Stomach (tissue), 9 donors: ENCODE measurements around the gene CCL26. TPM values are rescaled to one million over a fixed set of nuclear protein-coding genes. Genes with fewer than 3 reads are reported as not detected.

ENCODE experiments used
- DNase-seq, 2 donors: peaks; one replicate each; pipeline versions ENCODE4 v3.0.0 to v3.0.0-alpha.2; 2013 to 2019
- H3K27ac ChIP-seq, 5 donors: fragments of 200-600 bp in 4 of 5; sonication (generic) in 4 of 5; one replicate each; pipeline ENCODE4 v1.5.1; 2013 to 2019; ENCODE audit warnings: mild to moderate bottlenecking in 1 of 5, moderate library complexity in 1 of 5
- H3K27me3 ChIP-seq, 3 donors: fragments of 200-600 bp; sonication (generic); one replicate each; pipeline ENCODE4 v1.5.1; 2017 to 2019; ENCODE audit warnings: mixed run types in 1 of 3
- H3K36me3 ChIP-seq, 4 donors: fragments of 200-600 bp; sonication (generic); 1 replicate in 3 of 4; 2 replicates in 1 of 4; pipeline ENCODE4 v1.5.1; 2016 to 2019
- H3K4me1 ChIP-seq, 4 donors: fragments of 200-600 bp; sonication (generic); one replicate each; pipeline ENCODE4 v1.5.1; 2016 to 2019
- H3K4me3 ChIP-seq, 4 donors: fragments of 200-600 bp; sonication (generic) in 3 of 4; one replicate each; pipeline ENCODE4 v1.5.1; 2016 to 2019; ENCODE audit warnings: mild to moderate bottlenecking in 1 of 4
- H3K9me3 ChIP-seq, 4 donors: fragments of 200-600 bp; sonication (generic); one replicate each; pipeline ENCODE4 v1.5.1; 2016 to 2019
- EP300 ChIP-seq: sonication (generic); formaldehyde crosslinking; IDR thresholded peaks from one replicate; pipeline ENCODE4 v1.6.1; 2017; ENCODE audit warnings: antibody characterized with exemption
- POLR2A ChIP-seq, 4 donors: fragments of 450-650 bp; IDR thresholded peaks; one replicate each; pipeline ENCODE4 v1.6.1; 2016; ENCODE audit warnings: antibody characterized with exemption in 4 of 4, control low read depth in 2 of 4, mild to moderate bottlenecking in 1 of 4, moderate library complexity in 1 of 4
- POLR2AphosphoS5 ChIP-seq, 3 donors: sonication (generic); formaldehyde crosslinking; IDR thresholded peaks; one replicate each; pipeline ENCODE4 v1.6.1; 2016; ENCODE audit warnings: antibody characterized with exemption in 3 of 3
- WGBS, 5 donors: extraction: QIAGEN DNeasy Blood & Tissue Kit in 3 of 5; methylation state at CpG; one replicate each; pipeline versions ENCODE4 v1.1.5 to v1.1.7; 2013 to 2018; 5-methylcytosine and 5-hydroxymethylcytosine counted together
- intact Hi-C: fragments of 100-400 bp; cut with DNase I; formaldehyde crosslinking; loops from one replicate; pipeline ENCODE4 v1.15.1; 2023; ENCODE audit warnings: low total_unique reads
- polyA plus RNA-seq, 3 donors: library from polyadenylated mRNA; stranded (reverse); fragments of 200-250 nt; gene quantifications; one replicate each; pipeline ENCODE4 v1.2.3, GENCODE V29; 2013
- total RNA-seq, 5 donors: library from RNA; depleted of rRNA; stranded (reverse); fragments of >200 nt; gene quantifications; one replicate each; pipeline versions ENCODE4 v1.1.0 to v1.2.3, GENCODE V29; 2014 to 2016
- TF ChIP-seq, protein P1 (sequence below), 7 experiments: fragments of 450-650 bp in 4 of 7; fragments of 200-600 bp in 3 of 7; sonication (generic) in 3 of 7; IDR thresholded peaks; one replicate each; pipeline ENCODE4 v1.5.1; 2016 to 2019; ENCODE audit warnings: antibody characterized with exemption in 7 of 7, control low read depth in 2 of 7, mild to moderate bottlenecking in 1 of 7
- donor health status: healthy with polysubstance abuse.
- donor health status: Bipolar disorder and iron deficiency.
- donor health status: healthy.

Gene CCL26
- total and polyA plus RNA-seq, 8 donors: 0.65 to 1.6 TPM; not detected in 6

DNA sequence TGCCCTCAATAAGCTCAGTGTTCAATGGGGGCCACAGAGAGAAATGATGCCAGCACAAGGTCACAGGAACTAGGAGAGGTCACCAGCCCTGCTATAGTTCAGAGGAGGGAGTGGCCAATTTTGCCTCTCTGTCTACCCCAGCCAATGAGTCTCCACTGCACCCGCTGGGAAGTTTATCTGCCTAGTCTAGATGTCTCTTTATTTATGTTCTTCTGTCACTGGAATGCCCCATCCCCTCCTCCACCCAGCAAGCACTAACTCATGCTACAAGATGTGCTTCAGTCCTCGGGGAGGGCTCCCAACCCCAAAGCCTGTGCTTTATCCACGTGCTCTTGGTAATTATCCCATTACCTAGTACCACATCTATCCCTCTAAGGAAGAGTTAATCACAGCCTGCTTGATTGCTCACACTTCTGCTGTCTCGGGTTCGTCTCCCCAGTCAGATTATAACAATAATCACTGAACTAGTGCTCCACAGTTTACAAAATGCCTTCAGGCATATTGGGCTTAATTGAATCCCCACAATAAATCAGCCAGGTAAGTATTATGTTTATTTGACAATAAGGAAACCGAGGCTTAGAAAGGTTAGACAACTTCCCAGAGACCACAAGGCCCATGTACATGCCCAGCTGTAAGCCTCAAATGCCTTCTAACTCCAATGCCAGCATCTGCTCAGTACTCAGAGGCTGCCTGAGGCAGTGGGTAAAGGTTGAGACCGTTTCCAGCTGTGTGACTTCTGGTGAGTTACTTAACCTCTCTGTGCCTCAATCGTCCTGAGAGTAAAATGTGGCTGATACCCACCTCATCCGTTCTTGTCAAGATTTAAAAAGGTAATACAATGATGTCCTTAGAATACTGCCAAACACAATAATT is 37.2 kb downstream of the CCL26 start:
- H3K27me3 ChIP-seq: no peaks in the 10 kb centered on the region
- DNase-seq: peak in 1 of 2 donors; percentile 12
- no peak overlapping the region for H3K27ac ChIP-seq
- H3K36me3 ChIP-seq: peaks cover 0 to 7% (median 0%) of the 10 kb centered on the region in 4 donors
- TF ChIP-seq POLR2A (IDR thresholded peaks at IDR 0.05) (no peak), POLR2AphosphoS5 (IDR thresholded peaks at IDR 0.05) (no peak), EP300 (no peak)
- TF ChIP-seq, protein P1, sequence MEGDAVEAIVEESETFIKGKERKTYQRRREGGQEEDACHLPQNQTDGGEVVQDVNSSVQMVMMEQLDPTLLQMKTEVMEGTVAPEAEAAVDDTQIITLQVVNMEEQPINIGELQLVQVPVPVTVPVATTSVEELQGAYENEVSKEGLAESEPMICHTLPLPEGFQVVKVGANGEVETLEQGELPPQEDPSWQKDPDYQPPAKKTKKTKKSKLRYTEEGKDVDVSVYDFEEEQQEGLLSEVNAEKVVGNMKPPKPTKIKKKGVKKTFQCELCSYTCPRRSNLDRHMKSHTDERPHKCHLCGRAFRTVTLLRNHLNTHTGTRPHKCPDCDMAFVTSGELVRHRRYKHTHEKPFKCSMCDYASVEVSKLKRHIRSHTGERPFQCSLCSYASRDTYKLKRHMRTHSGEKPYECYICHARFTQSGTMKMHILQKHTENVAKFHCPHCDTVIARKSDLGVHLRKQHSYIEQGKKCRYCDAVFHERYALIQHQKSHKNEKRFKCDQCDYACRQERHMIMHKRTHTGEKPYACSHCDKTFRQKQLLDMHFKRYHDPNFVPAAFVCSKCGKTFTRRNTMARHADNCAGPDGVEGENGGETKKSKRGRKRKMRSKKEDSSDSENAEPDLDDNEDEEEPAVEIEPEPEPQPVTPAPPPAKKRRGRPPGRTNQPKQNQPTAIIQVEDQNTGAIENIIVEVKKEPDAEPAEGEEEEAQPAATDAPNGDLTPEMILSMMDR (IDR thresholded peaks at IDR 0.05): no peak
- intact Hi-C loops: no loop called here
- H3K9me3 ChIP-seq: no peaks in the 10 kb centered on the region
- H3K4me1 ChIP-seq: peaks cover 6 to 24% (median 18%) of the 10 kb centered on the region in 4 donors
- H3K4me3 ChIP-seq: no peak overlapping the region
- 79 to 86% (median 80%) methylated on average over 9 of the region's 9 CpGs for WGBS, 5 donors

DNA sequence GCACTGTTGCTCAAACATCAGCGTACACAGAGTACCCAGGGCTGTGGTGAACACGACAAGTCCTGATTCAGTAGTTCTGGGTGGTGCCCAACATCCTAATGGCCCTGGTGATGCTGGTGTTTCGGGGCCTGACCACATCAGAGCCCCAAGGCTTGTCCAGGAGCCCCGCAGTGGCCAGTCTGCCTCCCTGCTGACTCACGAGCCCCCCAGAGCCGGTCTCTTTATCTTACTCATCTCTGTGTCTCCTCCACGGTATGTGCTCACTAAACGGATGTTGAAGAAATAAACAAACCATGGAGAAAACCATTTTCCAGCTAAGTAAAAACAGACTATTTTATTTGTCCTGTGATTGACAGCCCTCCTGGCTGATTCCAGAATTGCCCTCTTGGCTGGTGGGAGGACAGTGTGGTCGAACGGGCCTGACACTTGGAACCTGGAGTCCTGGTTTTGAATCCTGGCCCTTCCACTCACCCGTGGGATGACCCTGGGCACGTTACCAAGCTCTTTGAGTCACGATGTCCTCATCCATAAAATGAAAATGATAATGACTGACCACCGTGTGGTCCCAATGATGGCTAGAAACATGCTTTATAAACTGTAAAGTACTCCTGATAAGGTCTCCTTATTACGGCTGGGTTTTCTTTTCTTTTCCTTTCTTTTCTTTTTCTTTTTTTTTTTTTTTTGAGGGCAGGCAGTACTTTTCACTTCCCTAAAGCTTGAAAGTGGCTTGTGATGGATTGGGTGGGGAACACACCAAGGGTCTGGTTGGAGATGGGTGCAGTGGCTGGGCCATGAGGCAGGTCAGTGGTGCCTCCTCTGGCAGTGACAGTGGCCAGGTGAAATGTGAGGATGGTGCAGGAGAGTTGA is 39.0 kb downstream of the CCL26 start:
- WGBS, 5 donors: 62 to 76% (median 72%) methylated on average over 15 of the region's 15 CpGs
- peaks cover 9 to 22% (median 17%) of the 10 kb centered on the region in 4 donors for H3K4me1 ChIP-seq
- intact Hi-C loops: no loop called here
- no peaks in the 10 kb centered on the region for H3K27me3 ChIP-seq
- peaks cover 0 to 7% (median 0%) of the 10 kb centered on the region in 4 donors for H3K36me3 ChIP-seq
- TF ChIP-seq POLR2A (IDR thresholded peaks at IDR 0.05) (no peak), POLR2AphosphoS5 (IDR thresholded peaks at IDR 0.05) (no peak), EP300 (no peak)
- TF ChIP-seq, protein P1 (IDR thresholded peaks at IDR 0.05): no peak
- DNase-seq: no peak
- H3K9me3 ChIP-seq: no peaks in the 10 kb centered on the region
- H3K4me3 ChIP-seq: no peak overlapping the region
- H3K27ac ChIP-seq: peak overlapping the region in 3 of 5 donors; percentile 7 to 61 (median 51)

DNA sequence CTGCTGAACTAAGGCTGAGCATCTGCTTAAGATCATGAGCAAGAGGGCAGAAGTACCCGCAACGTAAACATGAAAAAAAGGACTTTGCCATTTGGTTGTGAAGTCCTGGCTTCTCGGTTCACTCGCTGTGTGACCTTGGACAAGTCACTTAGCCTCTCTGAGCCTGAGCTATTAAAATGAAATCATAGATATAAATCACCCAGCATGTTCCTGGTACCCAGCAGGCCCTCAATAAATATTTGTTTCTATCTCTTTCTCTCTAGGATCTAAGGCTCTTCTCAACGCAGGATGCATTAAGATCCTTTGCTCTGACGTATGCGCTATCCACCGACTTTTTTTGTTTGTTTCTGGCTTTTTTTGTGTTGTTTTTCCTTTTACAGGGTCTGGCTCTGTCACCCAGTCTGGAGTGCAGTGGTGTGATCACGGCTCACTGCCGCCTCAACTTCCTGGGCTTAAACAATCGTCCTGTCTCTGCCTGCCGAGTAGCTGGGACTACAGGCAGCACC is 39.9 kb downstream of the CCL26 start:
- WGBS, 5 donors: 81 to 96% (median 83%) methylated on average over 12 of the region's 12 CpGs
- DNase-seq: no peak
- Histone ChIP-seq H3K9me3 (no peaks in the 10 kb centered on the region), H3K27ac (peak overlapping the region in 3 of 5 donors; percentile 7 to 61 (median 51)), H3K36me3 (peaks cover 0 to 7% (median 0%) of the 10 kb centered on the region in 4 donors), H3K27me3 (no peaks in the 10 kb centered on the region), H3K4me3 (no peak overlapping the region), H3K4me1 (peaks cover 6 to 21% (median 16%) of the 10 kb centered on the region in 4 donors)
- TF ChIP-seq EP300 (no peak), POLR2A (IDR thresholded peaks at IDR 0.05) (no peak), POLR2AphosphoS5 (IDR thresholded peaks at IDR 0.05) (no peak)
- TF ChIP-seq, protein P1 (IDR thresholded peaks at IDR 0.05): no peak
- intact Hi-C loops: no loop called here

DNA sequence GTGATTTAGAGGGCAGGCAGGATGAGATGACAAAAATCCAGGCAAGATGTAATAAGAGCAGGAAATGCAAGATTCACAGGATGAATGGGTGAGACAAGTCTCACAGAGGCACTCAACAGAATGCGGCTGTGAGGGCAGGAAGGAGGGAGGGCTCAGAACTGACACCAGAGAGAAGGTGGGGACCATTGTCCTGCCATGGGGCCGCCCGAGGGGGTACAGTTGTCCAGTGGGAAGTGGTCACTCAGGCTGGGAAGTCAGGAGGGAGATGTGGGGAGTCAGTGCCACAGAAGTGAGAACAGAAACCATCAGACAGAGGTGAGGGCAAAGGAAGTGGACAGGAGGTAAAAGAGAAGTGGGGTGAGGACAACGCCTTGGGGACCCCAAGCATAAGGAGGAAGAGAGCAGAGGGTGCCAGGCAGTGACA is 42.1 kb downstream of the CCL26 start:
- no peaks in the 10 kb centered on the region for H3K9me3 ChIP-seq
- peaks cover 6 to 20% (median 13%) of the 10 kb centered on the region in 4 donors for H3K4me1 ChIP-seq
- peak in 1 of 2 donors; percentile 12 for DNase-seq
- intact Hi-C loops: loop anchor here (10.0 kb wide), 1 partner anchor 65 kb away; no protein-coding TSS in a partner anchor
- 68 to 74% (median 72%) methylated on average over 4 of the region's 4 CpGs for WGBS, 5 donors
- peak overlapping the region in 1 of 5 donors; percentile 46 for H3K27ac ChIP-seq
- H3K4me3 ChIP-seq: no peak overlapping the region
- TF ChIP-seq POLR2A (IDR thresholded peaks at IDR 0.05) (no peak), EP300 (no peak), POLR2AphosphoS5 (IDR thresholded peaks at IDR 0.05) (no peak)
- TF ChIP-seq, protein P1 (IDR thresholded peaks at IDR 0.05): no peak
- no peaks in the 10 kb centered on the region for H3K27me3 ChIP-seq
- H3K36me3 ChIP-seq: peaks cover 0 to 7% (median 0%) of the 10 kb centered on the region in 4 donors
